GM12878 (cell line): ENCODE measurements around the gene PIGB. TPM values are rescaled to one million over a fixed set of nuclear protein-coding genes. Genes with fewer than 3 reads are reported as not detected.
A peak's percentile ranks its signal among the peaks of the same experiment; 100 is the strongest.

ENCODE experiments used
- ATAC-seq: fragments of 200-7000 bp; cut with Tn5 transposase; 3 replicates; pipeline ENCODE4 v1.9.1; 2020; ENCODE audit warnings: mild to moderate bottlenecking, moderate library complexity
- BruUV-seq: library from RNA; stranded (reverse); fragments of 400-500 nt; replicated peaks from 2 replicates; lab custom pipeline; 2021; lab: Mats Ljungman, UMichigan
- CTCF ChIA-PET: fragments of 300-600 bp; sonication (Branson Sonifier 250); formaldehyde crosslinking; extraction: SDS; loops from one replicate; lab custom pipeline; 2021; ENCODE audit warnings: inconsistent platforms; lab: Yijun Ruan, JAX
- POLR2A ChIA-PET: fragments of 350-600 bp; formaldehyde crosslinking; extraction: SDS; loops from one replicate; lab custom pipeline; 2021; ENCODE audit warnings: inconsistent platforms; lab: Charles Lee
- RAD21 ChIA-PET: fragments of 300-600 bp; sonication (Branson Sonifier 250); formaldehyde crosslinking; loops from one replicate; lab custom pipeline; 2023; ENCODE audit warnings: antibody characterized with exemption; ENCODE audit not compliant: unreplicated experiment; lab: Charles Lee
- SMC1A ChIA-PET: fragments of 300-600 bp; sonication (Branson Sonifier 250); formaldehyde crosslinking; loops from one replicate; lab custom pipeline; 2023; ENCODE audit not compliant: unreplicated experiment, uncharacterized antibody; lab: Charles Lee
- DNase-seq: peaks from one replicate; pipeline ENCODE4 v3.0.0-alpha.2; 2011; ENCODE audit warnings: low read depth, low spot score
- FAIRE-seq: peaks from 3 replicates; lab custom pipeline; 2011; peaks lifted over from hg19 to GRCh38; lab: Jason Lieb, UNC
- H2AFZ ChIP-seq: 2 replicates; pipeline ENCODE4 v1.6.0; 2011; ENCODE audit warnings: low read depth, low read length, control low read depth; ENCODE audit not compliant: control insufficient read depth
- H3K27ac ChIP-seq: 2 replicates; pipeline ENCODE4 v1.5.1; 2011; ENCODE audit warnings: control low read depth; ENCODE audit not compliant: control insufficient read depth, insufficient read depth
- H3K27me3 ChIP-seq, 2 experiments: replicated peaks in 1 of 2; 2 replicates each; pipeline versions ENCODE4 v1.6.0 to v1.6.1; 2011; ENCODE audit warnings: low read length in 1 of 2; ENCODE audit not compliant: control insufficient read depth in 2 of 2, insufficient read depth in 2 of 2
- H3K36me3 ChIP-seq, 2 experiments: 2 replicates each; pipeline ENCODE4 v1.5.1; 2011; ENCODE audit warnings: low read length in 1 of 2; ENCODE audit not compliant: control insufficient read depth in 2 of 2, insufficient read depth in 2 of 2
- H3K4me1 ChIP-seq: 2 replicates; pipeline ENCODE4 v1.6.1; 2011; ENCODE audit warnings: mild to moderate bottlenecking, low read length, moderate library complexity, mixed read lengths; ENCODE audit not compliant: control insufficient read depth, insufficient read depth
- H3K4me2 ChIP-seq: 2 replicates; pipeline ENCODE4 v1.6.0; 2011; ENCODE audit warnings: control low read depth; ENCODE audit not compliant: control insufficient read depth, insufficient read depth
- H3K4me3 ChIP-seq: fragments of 200-600 bp; sonication (generic); 2 replicates; pipeline ENCODE4 v1.5.1; 2016
- H3K79me2 ChIP-seq: 2 replicates; pipeline ENCODE4 v1.6.0; 2011; ENCODE audit warnings: low read length; ENCODE audit not compliant: control insufficient read depth, insufficient read depth
- H3K9ac ChIP-seq: 2 replicates; pipeline ENCODE4 v1.8.0; 2011; ENCODE audit warnings: low read length, control low read depth, mixed read lengths; ENCODE audit not compliant: control insufficient read depth, insufficient read depth
- H3K9me3 ChIP-seq: replicated peaks from 3 replicates; pipeline ENCODE4 v1.5.1; 2011; ENCODE audit warnings: mild to moderate bottlenecking, low read length; ENCODE audit not compliant: control insufficient read depth, insufficient read depth
- H4K20me1 ChIP-seq: 2 replicates; pipeline ENCODE4 v1.6.0; 2011; ENCODE audit not compliant: control insufficient read depth, insufficient read depth
- BHLHE40 ChIP-seq, 2 experiments: fragments of 450-650 bp in 1 of 2; IDR thresholded peaks; 2 replicates each; pipeline ENCODE4 v1.6.1; 2011 to 2017; ENCODE audit warnings: low read depth in 2 of 2, borderline replicate concordance in 1 of 2, improper control_type of control experiment in 1 of 2, low read length in 1 of 2, mild to moderate bottlenecking in 1 of 2
- CBX5 ChIP-seq: sonication (generic); IDR thresholded peaks from 2 replicates; pipeline ENCODE4 v1.6.1; 2016; ENCODE audit warnings: low read depth, moderate library complexity, mild to moderate bottlenecking, inconsistent platforms
- CEBPB ChIP-seq, 2 experiments: fragments of 150-350 bp in 1 of 2; IDR thresholded peaks; 2 replicates each; pipeline ENCODE4 v1.6.1; 2012 to 2014; ENCODE audit warnings: low read depth in 2 of 2, low read length in 2 of 2, borderline replicate concordance in 1 of 2, inconsistent platforms in 1 of 2
- EGR1 ChIP-seq, 2 experiments: IDR thresholded peaks; 1 replicate in 1 of 2; 2 replicates in 1 of 2; pipeline ENCODE4 v1.6.1; 2011 to 2012; ENCODE audit warnings: low read depth in 2 of 2, low read length in 2 of 2, borderline replicate concordance in 1 of 2, mild to moderate bottlenecking in 1 of 2, moderate library complexity in 1 of 2
- EZH2 ChIP-seq: IDR thresholded peaks from 2 replicates; pipeline ENCODE4 v1.6.1; 2012; ENCODE audit warnings: low read depth, mild to moderate bottlenecking, control low read depth, inconsistent platforms, low read length, borderline replicate concordance; ENCODE audit not compliant: control insufficient read depth
- JUNB ChIP-seq: IDR thresholded peaks from 2 replicates; pipeline ENCODE4 v1.6.1; 2016; ENCODE audit warnings: antibody characterized with exemption, mild to moderate bottlenecking
- NR2C2 ChIP-seq: IDR thresholded peaks from 2 replicates; pipeline ENCODE4 v1.6.1; 2011; ENCODE audit warnings: borderline replicate concordance, low read depth; ENCODE audit not compliant: control insufficient read depth, insufficient read length
- NRF1 ChIP-seq: conservative IDR thresholded peaks from 2 replicates; pipeline ENCODE4 v1.6.1; 2011; ENCODE audit warnings: mild to moderate bottlenecking, low read depth, low read length, improper control_type of control experiment
- SP1 ChIP-seq: IDR thresholded peaks from one replicate; pipeline ENCODE4 v1.6.1; 2011; ENCODE audit warnings: low read depth, low read length
- SPI1 ChIP-seq: IDR thresholded peaks from 2 replicates; pipeline ENCODE4 v1.6.1; 2011; ENCODE audit warnings: low read depth, mild to moderate bottlenecking, low read length, moderate library complexity, borderline replicate concordance; ENCODE audit not compliant: insufficient read depth
- SREBF1 ChIP-seq: IDR thresholded peaks from 2 replicates; pipeline ENCODE4 v1.6.1; 2012; ENCODE audit warnings: mild to moderate bottlenecking, low read length
- SRF ChIP-seq, 2 experiments: IDR thresholded peaks; 2 replicates each; pipeline ENCODE4 v1.6.1; 2011; ENCODE audit warnings: low read depth in 2 of 2, low read length in 2 of 2, mild to moderate bottlenecking in 1 of 2, moderate library complexity in 1 of 2
- ZSCAN29 ChIP-seq: fragments of 450-650 bp; IDR thresholded peaks from 2 replicates; pipeline ENCODE4 v1.6.1; 2017; ENCODE audit warnings: mild to moderate bottlenecking, moderate library complexity
- WGBS: methylation state at CpG from one replicate; pipeline ENCODE4 v1.1.6; 2016; ENCODE audit warnings: low lambda C conversion rate; ENCODE audit not compliant: insufficient replicate concordance, insufficient coverage; ENCODE audit errors: missing lambda C conversion rate; 5-methylcytosine and 5-hydroxymethylcytosine counted together
- in situ Hi-C: fragments of 300-500 bp; cut with MboI; formaldehyde crosslinking; loops from 9 replicates; pipeline ENCODE4 v1.14.3; 2018; ENCODE audit warnings: mixed read lengths
- intact Hi-C: fragments of 100-400 bp; cut with micrococcal nuclease; formaldehyde crosslinking; loops from one replicate; pipeline ENCODE4 v1.14.2; 2022; ENCODE audit not compliant: unreplicated experiment
- polyA plus RNA-seq, 11 experiments: library from polyadenylated mRNA; depleted of rRNA in 4 of 11; unstranded in 6 of 11; stranded (reverse) in 5 of 11; fragments of >200 nt; fragmentation: Nextera tagmentation in 4 of 11; fragmentation: Illumina TruSeq in 1 of 11; extraction: Ambion mirVana in 4 of 11; extraction: Trizol in 1 of 11; gene quantifications; 1 replicate in 1 of 11; 2 replicates in 10 of 11; pipeline versions ENCODE4 v1.2.1 to v1.2.3, GENCODE V29; 2011 to 2016; ENCODE audit warnings: inconsistent platforms in 2 of 11, missing spikeins in 2 of 11, low read depth in 1 of 11
- total RNA-seq, 4 experiments: library from RNA; depleted of rRNA in 3 of 4; stranded (reverse); fragments of >200 nt in 3 of 4; fragmentation: Illumina TruSeq in 1 of 4; extraction: Trizol in 1 of 4; gene quantifications; 2 replicates each; pipeline versions ENCODE4 v1.2.1 to v1.2.3, GENCODE V29; 2013 to 2021
- TF ChIP-seq, protein P1 (sequence below): fragments of 450-650 bp; IDR thresholded peaks from 2 replicates; pipeline ENCODE4 v1.6.1; 2017; ENCODE audit warnings: mild to moderate bottlenecking, moderate library complexity
- TF ChIP-seq, protein P2 (sequence below): IDR thresholded peaks from 2 replicates; pipeline ENCODE4 v1.6.1; 2012; ENCODE audit warnings: low read depth, low read length, improper control_type of control experiment
- TF ChIP-seq, protein P3 (sequence below): IDR thresholded peaks from 2 replicates; pipeline ENCODE4 v1.6.1; 2011; ENCODE audit warnings: low read depth, low read length, improper control_type of control experiment, borderline replicate concordance

PIGB gene
- total and polyA plus RNA-seq, 10 of the 15 experiments (the other 5 are each of a cell fraction or from before 2014, with no cell fraction given) = 17.9 to 46.0 (median 25.2) TPM

DNA sequence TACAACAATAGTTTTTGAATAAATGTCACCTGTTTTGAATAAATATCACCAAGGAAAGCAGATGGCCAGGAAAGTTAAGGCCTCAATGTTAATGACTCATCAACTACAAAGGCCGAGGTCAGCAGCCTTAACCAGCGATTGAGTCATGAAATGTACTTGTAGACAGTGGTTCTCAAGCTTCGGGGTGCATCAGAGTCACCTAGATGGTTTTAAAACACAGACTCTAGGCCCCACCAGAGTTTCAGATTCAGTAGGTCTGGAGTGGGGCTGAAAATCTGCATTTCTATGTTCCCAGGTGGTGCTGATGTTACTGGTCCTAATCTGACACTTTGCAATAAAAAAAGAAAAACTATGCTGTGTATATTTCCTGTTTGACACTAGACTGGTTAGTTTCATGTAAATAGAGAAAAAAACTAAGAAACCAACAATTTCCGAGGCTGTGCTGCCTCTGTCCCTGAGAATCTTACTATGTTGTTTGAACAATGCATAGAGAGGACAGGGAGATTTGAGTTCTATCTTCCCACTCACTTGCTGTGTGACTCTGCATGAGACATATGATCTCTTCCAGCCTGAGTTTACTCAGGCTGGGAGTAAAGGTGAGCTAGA lies 39.2 kb upstream of the PIGB start:
- H3K9ac ChIP-seq = peak overlapping the region; percentile 31
- no peak for TF ChIP-seq NRF1
- TF ChIP-seq CBX5 = peak; percentile 89; the same call in 1 of the 2 replicates
- no peak; the same call in 1 of the 2 replicates for TF ChIP-seq SREBF1
- no peak for TF ChIP-seq EGR1 (IDR thresholded peaks at IDR 0.05; ENCODE audit: borderline replicate concordance in 1 of 2, low read depth in 2 of 2, low read length in 2 of 2)
- peak; percentile 83 for TF ChIP-seq JUNB
- TF ChIP-seq EZH2 = no peak
- TF ChIP-seq, protein P1, sequence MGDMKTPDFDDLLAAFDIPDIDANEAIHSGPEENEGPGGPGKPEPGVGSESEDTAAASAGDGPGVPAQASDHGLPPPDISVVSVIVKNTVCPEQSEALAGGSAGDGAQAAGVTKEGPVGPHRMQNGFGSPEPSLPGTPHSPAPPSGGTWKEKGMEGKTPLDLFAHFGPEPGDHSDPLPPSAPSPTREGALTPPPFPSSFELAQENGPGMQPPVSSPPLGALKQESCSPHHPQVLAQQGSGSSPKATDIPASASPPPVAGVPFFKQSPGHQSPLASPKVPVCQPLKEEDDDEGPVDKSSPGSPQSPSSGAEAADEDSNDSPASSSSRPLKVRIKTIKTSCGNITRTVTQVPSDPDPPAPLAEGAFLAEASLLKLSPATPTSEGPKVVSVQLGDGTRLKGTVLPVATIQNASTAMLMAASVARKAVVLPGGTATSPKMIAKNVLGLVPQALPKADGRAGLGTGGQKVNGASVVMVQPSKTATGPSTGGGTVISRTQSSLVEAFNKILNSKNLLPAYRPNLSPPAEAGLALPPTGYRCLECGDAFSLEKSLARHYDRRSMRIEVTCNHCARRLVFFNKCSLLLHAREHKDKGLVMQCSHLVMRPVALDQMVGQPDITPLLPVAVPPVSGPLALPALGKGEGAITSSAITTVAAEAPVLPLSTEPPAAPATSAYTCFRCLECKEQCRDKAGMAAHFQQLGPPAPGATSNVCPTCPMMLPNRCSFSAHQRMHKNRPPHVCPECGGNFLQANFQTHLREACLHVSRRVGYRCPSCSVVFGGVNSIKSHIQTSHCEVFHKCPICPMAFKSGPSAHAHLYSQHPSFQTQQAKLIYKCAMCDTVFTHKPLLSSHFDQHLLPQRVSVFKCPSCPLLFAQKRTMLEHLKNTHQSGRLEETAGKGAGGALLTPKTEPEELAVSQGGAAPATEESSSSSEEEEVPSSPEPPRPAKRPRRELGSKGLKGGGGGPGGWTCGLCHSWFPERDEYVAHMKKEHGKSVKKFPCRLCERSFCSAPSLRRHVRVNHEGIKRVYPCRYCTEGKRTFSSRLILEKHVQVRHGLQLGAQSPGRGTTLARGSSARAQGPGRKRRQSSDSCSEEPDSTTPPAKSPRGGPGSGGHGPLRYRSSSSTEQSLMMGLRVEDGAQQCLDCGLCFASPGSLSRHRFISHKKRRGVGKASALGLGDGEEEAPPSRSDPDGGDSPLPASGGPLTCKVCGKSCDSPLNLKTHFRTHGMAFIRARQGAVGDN = peak; percentile 66; the same call in 1 of the 2 replicates
- no peak for TF ChIP-seq ZSCAN29
- TF ChIP-seq, protein P2, sequence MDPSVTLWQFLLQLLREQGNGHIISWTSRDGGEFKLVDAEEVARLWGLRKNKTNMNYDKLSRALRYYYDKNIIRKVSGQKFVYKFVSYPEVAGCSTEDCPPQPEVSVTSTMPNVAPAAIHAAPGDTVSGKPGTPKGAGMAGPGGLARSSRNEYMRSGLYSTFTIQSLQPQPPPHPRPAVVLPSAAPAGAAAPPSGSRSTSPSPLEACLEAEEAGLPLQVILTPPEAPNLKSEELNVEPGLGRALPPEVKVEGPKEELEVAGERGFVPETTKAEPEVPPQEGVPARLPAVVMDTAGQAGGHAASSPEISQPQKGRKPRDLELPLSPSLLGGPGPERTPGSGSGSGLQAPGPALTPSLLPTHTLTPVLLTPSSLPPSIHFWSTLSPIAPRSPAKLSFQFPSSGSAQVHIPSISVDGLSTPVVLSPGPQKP = no peak
- TF ChIP-seq NR2C2 = no peak
- no peak for TF ChIP-seq SRF (IDR thresholded peaks at IDR 0.05; ENCODE audit: low read depth in 2 of 2, low read length in 2 of 2)
- peak in 1 of 2 experiments; percentile 51; a peak in 1 of 4 replicates for TF ChIP-seq CEBPB (IDR thresholded peaks at IDR 0.05; ENCODE audit: borderline replicate concordance in 1 of 2, low read depth in 2 of 2, low read length in 2 of 2)
- TF ChIP-seq, protein P3, sequence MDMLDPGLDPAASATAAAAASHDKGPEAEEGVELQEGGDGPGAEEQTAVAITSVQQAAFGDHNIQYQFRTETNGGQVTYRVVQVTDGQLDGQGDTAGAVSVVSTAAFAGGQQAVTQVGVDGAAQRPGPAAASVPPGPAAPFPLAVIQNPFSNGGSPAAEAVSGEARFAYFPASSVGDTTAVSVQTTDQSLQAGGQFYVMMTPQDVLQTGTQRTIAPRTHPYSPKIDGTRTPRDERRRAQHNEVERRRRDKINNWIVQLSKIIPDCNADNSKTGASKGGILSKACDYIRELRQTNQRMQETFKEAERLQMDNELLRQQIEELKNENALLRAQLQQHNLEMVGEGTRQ = no peak
- TF ChIP-seq BHLHE40 (IDR thresholded peaks at IDR 0.05; ENCODE audit: borderline replicate concordance in 1 of 2, low read depth in 2 of 2, low read length in 1 of 2) = peak in 1 of 2 experiments; percentile 18; a peak in 1 of 4 replicates
- TF ChIP-seq SPI1 = no peak
- TF ChIP-seq SP1 = no peak

More for the DNA sequence above, 39.2 kb upstream of the PIGB start:
- no peaks in the 10 kb centered on the region; a peak in 1 of 4 replicates for H3K36me3 ChIP-seq
- no peaks in the 10 kb centered on the region; the same call in 2 of the 3 replicates for H3K9me3 ChIP-seq
- peaks cover 16% of the 10 kb centered on the region for H3K79me2 ChIP-seq
- ChIA-PET POLR2A (interaction anchor here (0.5 to 1.1 kb wide), 4 partner anchors 15 to 1071 kb away, joined by 3 to 9 read pairs (median 4); no protein-coding TSS in a partner anchor), RAD21 (interaction anchor here (1.1 to 3.4 kb wide), 3 partner anchors 39 to 63 kb away, joined by 3 to 14 read pairs (median 5); partner anchors contain the start of genes PIGB and PIGBOS1), CTCF (no interaction called here), SMC1A (interaction anchor here (1.8 to 11.6 kb wide), 4 partner anchors 12 to 61 kb away, joined by 6 to 110 read pairs (median 22); partner anchors contain the start of genes PIGB and PIGBOS1)
- H2AFZ ChIP-seq = no peak overlapping the region
- in situ Hi-C loops = loop anchor here (5.0 kb wide), 1 partner anchor 58 kb away; no protein-coding TSS in a partner anchor
- H3K27me3 ChIP-seq = no peaks in the 10 kb centered on the region
- DNase-seq (peak; percentile 96), ATAC-seq (peak; percentile 74), FAIRE-seq (peak; percentile 76)
- H3K27ac ChIP-seq = peak overlapping the region; percentile 84
- H3K4me1 ChIP-seq = peaks cover 48% of the 10 kb centered on the region
- peak overlapping the region; percentile 62 for H3K4me2 ChIP-seq
- H3K4me3 ChIP-seq = peak overlapping the region; percentile 11; the same call in 1 of the 2 replicates
- no TSS peak for BruUV-seq
- no peaks in the 10 kb centered on the region for H4K20me1 ChIP-seq
- intact Hi-C loops = loop anchor here (5.0 to 10.0 kb wide), 3 partner anchors 127 to 765 kb away; partner anchors contain the start of genes CCPG1 and PIERCE2
- WGBS = 3% methylated on average over 4 of the region's 4 CpGs
